NCI-H510A (cell line): ENCODE results near the gene VPS72.
A peak's percentile ranks its signal among the peaks of the same experiment; 100 is the strongest.

Experiments used
- DNase-seq: peaks from one replicate; lab custom pipeline; 2025; lab: John Stamatoyannopoulos, UW

Gene VPS72

GRCh38 chr1:151187205-151187604 lies 2.8 kb downstream of the VPS72 start:
- DNase-seq: no peak

- DNase-seq: no peak
These were observed 5.8 kb downstream of the VPS72 start for GRCh38 chr1:151184211-151184610.

- DNase-seq: no peak
These were observed 13.4 kb downstream of the VPS72 start for GRCh38 chr1:151176514-151177045.

GRCh38 chr1:151175863-151176262 lies 14.1 kb downstream of the VPS72 start, which contains the start of gene TMOD4:
Gene TMOD4, minus strand, starts transcription at chr1:151175981. Its CDS starts 1,106 bp downstream, at chr1:151174875.
- no peak for DNase-seq

- no peak for DNase-seq
These were observed 14.8 kb downstream of the VPS72 start for GRCh38 chr1:151175041-151175741.

GRCh38 chr1:151171190-151171589 lies 18.8 kb downstream of the VPS72 start:
- no peak for DNase-seq

GRCh38 chr1:151167116-151167515 lies 22.9 kb downstream of the VPS72 start:
- DNase-seq: no peak

- DNase-seq: no peak
These were observed 23.5 kb downstream of the VPS72 start for GRCh38 chr1:151166505-151166956.

GRCh38 chr1:151165738-151166504 lies 24.1 kb downstream of the VPS72 start, which contains the start of the genes LYSMD1 and SCNM1:
Gene LYSMD1, minus strand, starts transcription at chr1:151165902. Its CDS starts 644 bp downstream, at chr1:151165258.
Gene SCNM1, plus strand, starts transcription at chr1:151166144. Its CDS starts 9 bp downstream, at chr1:151166153.
- DNase-seq: peak; percentile 97

GRCh38 chr1:151165281-151165737 lies 24.7 kb downstream of the VPS72 start:
- DNase-seq: no peak

GRCh38 chr1:151164732-151165280 lies 25.2 kb downstream of the VPS72 start:
- no peak for DNase-seq

GRCh38 chr1:151159373-151159772 lies 30.6 kb downstream of the VPS72 start:
- DNase-seq: no peak

- no peak for DNase-seq
These were observed 31.2 kb downstream of the VPS72 start for GRCh38 chr1:151158751-151159251.

- no peak for DNase-seq
These were observed 31.7 kb downstream of the VPS72 start for GRCh38 chr1:151158326-151158725.

GRCh38 chr1:151157067-151157531 lies 32.9 kb downstream of the VPS72 start:
- DNase-seq: no peak

- DNase-seq: no peak
These were observed 33.5 kb downstream of the VPS72 start, which contains the start of gene TNFAIP8L2 for GRCh38 chr1:151156515-151156819. Gene TNFAIP8L2, plus strand, starts transcription at chr1:151156649. Its CDS starts 2,049 bp downstream, at chr1:151158698.

GRCh38 chr1:151147665-151148064 lies 42.3 kb downstream of the VPS72 start:
- DNase-seq: no peak

GRCh38 chr1:151147132-151147503 lies 42.9 kb downstream of the VPS72 start:
- no peak for DNase-seq

- peak; percentile 89 for DNase-seq
These were observed 43.4 kb downstream of the VPS72 start, which contains the start of gene SEMA6C for GRCh38 chr1:151146412-151147131. Gene SEMA6C, minus strand, starts transcription at chr1:151146631. Its CDS starts 4,010 bp downstream, at chr1:151142621.

- DNase-seq: no peak
These were observed 44.0 kb downstream of the VPS72 start for GRCh38 chr1:151146072-151146411.

GRCh38 chr1:151145304-151146071 lies 44.5 kb downstream of the VPS72 start:
- DNase-seq: no peak
